ENCODE results near the gene BRIP1. TPM values are rescaled to one million over a fixed set of nuclear protein-coding genes. Genes with fewer than 3 reads are reported as not detected.

BRIP1 gene
- total RNA-seq, 1 experiment from 2014 or later = 20.2 TPM

GRCh38 chr17:61718022-61718421 is 145.3 kb downstream of the BRIP1 start:
- no peak overlapping the region for H2BK5ac ChIP-seq (ENCODE audit: insufficient read length, low read length)
- no peaks in the 10 kb centered on the region for H3K9me3 ChIP-seq (ENCODE audit: control insufficient read depth, low read depth, low read length)
- no peak overlapping the region for H3T11ph ChIP-seq (ENCODE audit: low read length)
- no peak overlapping the region for H3K23ac ChIP-seq (ENCODE audit: insufficient read length, low read depth, low read length)
- no peak overlapping the region for H4K8ac ChIP-seq (replicated peaks; ENCODE audit: insufficient read length, low read depth, low read length)
- no peak for DNase-seq
- no peak overlapping the region for H3K4me2 ChIP-seq (ENCODE audit: insufficient read depth, insufficient read length, low read length)
- TF ChIP-seq, protein P1, sequence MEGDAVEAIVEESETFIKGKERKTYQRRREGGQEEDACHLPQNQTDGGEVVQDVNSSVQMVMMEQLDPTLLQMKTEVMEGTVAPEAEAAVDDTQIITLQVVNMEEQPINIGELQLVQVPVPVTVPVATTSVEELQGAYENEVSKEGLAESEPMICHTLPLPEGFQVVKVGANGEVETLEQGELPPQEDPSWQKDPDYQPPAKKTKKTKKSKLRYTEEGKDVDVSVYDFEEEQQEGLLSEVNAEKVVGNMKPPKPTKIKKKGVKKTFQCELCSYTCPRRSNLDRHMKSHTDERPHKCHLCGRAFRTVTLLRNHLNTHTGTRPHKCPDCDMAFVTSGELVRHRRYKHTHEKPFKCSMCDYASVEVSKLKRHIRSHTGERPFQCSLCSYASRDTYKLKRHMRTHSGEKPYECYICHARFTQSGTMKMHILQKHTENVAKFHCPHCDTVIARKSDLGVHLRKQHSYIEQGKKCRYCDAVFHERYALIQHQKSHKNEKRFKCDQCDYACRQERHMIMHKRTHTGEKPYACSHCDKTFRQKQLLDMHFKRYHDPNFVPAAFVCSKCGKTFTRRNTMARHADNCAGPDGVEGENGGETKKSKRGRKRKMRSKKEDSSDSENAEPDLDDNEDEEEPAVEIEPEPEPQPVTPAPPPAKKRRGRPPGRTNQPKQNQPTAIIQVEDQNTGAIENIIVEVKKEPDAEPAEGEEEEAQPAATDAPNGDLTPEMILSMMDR (conservative IDR thresholded peaks at IDR 0.05) = no peak
- no peak overlapping the region for H3K9ac ChIP-seq (ENCODE audit: extremely low read depth, insufficient read length, low read length)
- H3K14ac ChIP-seq (ENCODE audit: insufficient read depth, low read length) = no peak overlapping the region
- H2BK20ac ChIP-seq (ENCODE audit: low read depth, low read length, poor library complexity, severe bottlenecking) = no peak overlapping the region
- no peaks in the 10 kb centered on the region for H3K27me3 ChIP-seq (ENCODE audit: insufficient read depth, low read length)
- no peak overlapping the region for H2AK5ac ChIP-seq (ENCODE audit: insufficient read length, low read length)
- Mint-ChIP-seq H3K9me3 (peaks cover 18 to 19% of the 10 kb centered on the region in 2 experiments), H3K27ac (no peak overlapping the region), H3K4me3 (no peak overlapping the region), H3K36me3 (ENCODE audit: insufficient read depth in 1 of 3, low read depth in 3 of 3) (peaks cover 28 to 54% (median 33%) of the 10 kb centered on the region in 3 experiments), H3K27me3 (ENCODE audit: low read depth) (no peaks in the 10 kb centered on the region), H3K4me1 (no peaks in the 10 kb centered on the region)
- no peaks in the 10 kb centered on the region for H3K23me2 ChIP-seq (ENCODE audit: insufficient read length, low read depth, low read length, poor library complexity, severe bottlenecking)
- no peak overlapping the region for H4K91ac ChIP-seq (ENCODE audit: insufficient read length, low read depth, low read length)
- no peak overlapping the region for H3K4ac ChIP-seq (ENCODE audit: low read depth, low read length)
- H2AFZ ChIP-seq (ENCODE audit: low read length) = no peak overlapping the region
- no peak overlapping the region for H2BK15ac ChIP-seq (ENCODE audit: low read depth, low read length)
- no peak overlapping the region for H2BK120ac ChIP-seq (ENCODE audit: low read depth, low read length, poor library complexity, severe bottlenecking)
- H4K20me1 ChIP-seq (ENCODE audit: control insufficient read depth, insufficient read depth, insufficient read length) = no peaks in the 10 kb centered on the region
- no peak overlapping the region for H3K27ac ChIP-seq (ENCODE audit: insufficient read length, low read depth, low read length)
- H3K18ac ChIP-seq (ENCODE audit: insufficient read length, low read depth, low read length) = no peak overlapping the region
- no peak overlapping the region for H4K5ac ChIP-seq (ENCODE audit: insufficient read length, low read depth, low read length)
- no peak overlapping the region for H3K56ac ChIP-seq (ENCODE audit: insufficient read length, low read depth, low read length)
- no peaks in the 10 kb centered on the region for H3K79me1 ChIP-seq (ENCODE audit: insufficient read depth, low read depth, low read length, poor library complexity, severe bottlenecking)
- no peaks in the 10 kb centered on the region for H3K79me2 ChIP-seq (ENCODE audit: insufficient read depth, low read length)
- H2BK12ac ChIP-seq (ENCODE audit: insufficient read length, low read depth, low read length) = no peak overlapping the region
- H3K4me1 ChIP-seq (ENCODE audit: insufficient read depth, low read length) = no peaks in the 10 kb centered on the region
